Motor neuron (in vitro differentiated cells): Measurements from ENCODE around the gene ANO6. TPM values are rescaled to one million over a fixed set of nuclear protein-coding genes. Genes with fewer than 3 reads are reported as not detected.
"Not testable (repeated sequence)": the region's sequence is repeated elsewhere in the genome, so short reads cannot be mapped to it uniquely, and the experiment has no call there.

Source experiments
- ATAC-seq, 8 experiments: fragments of 200-7000 bp; cut with Tn5 transposase; replicated peaks in 6 of 8; 2 replicates each; pipeline ENCODE4 v1.8.0; 2021; ENCODE audit warnings: mild to moderate bottlenecking in 8 of 8, moderate library complexity in 8 of 8
- H3K27ac ChIP-seq, 2 donors: fragments of 250-450 bp; sonication (Bioruptor Pico); 2 replicates each; pipeline ENCODE4 v1.9.0; 2021; ENCODE audit warnings: antibody characterized with exemption in 2 of 2, mild to moderate bottlenecking in 2 of 2, moderate library complexity in 1 of 2
- H3K4me1 ChIP-seq, 2 donors: fragments of 250-450 bp; sonication (Bioruptor Pico); replicated peaks in 1 of 2; 2 replicates each; pipeline ENCODE4 v1.6.1; 2021; ENCODE audit warnings: antibody characterized with exemption in 2 of 2, mild to moderate bottlenecking in 2 of 2, moderate library complexity in 1 of 2
- H3K4me3 ChIP-seq, 5 donors: fragments of 250-450 bp; sonication (Bioruptor Pico); 2 replicates each; pipeline ENCODE4 v1.9.0; 2021; ENCODE audit warnings: antibody characterized with exemption in 5 of 5, mild to moderate bottlenecking in 5 of 5, moderate library complexity in 4 of 5
- WGBS, 10 experiments: fragments of 450-650 bp; shearing (Covaris generic); methylation state at CpG; one replicate each; pipeline ENCODE4 v1.0.0; 2022; 5-methylcytosine and 5-hydroxymethylcytosine counted together
- in situ Hi-C, 9 experiments: fragments of 400-800 bp; cut with MboI; loops; one replicate each; pipeline ENCODE4 v1.15.0; 2021; ENCODE audit warnings: low sequenced_read_pairs in 9 of 9, low pct_unique_long_range_greater_than_20kb in 2 of 9; ENCODE audit not compliant: unreplicated experiment in 9 of 9
- total RNA-seq, 8 experiments: library from RNA; unstranded; fragments of 300-600 nt; gene quantifications; 2 replicates each; pipeline versions ENCODE4 v1.2.3 to v1.2.4, GENCODE V29; 2022

Gene ANO6
- total RNA-seq, 8 experiments from 2014 or later = 13.2 to 64.7 (median 27.4) TPM

DNA sequence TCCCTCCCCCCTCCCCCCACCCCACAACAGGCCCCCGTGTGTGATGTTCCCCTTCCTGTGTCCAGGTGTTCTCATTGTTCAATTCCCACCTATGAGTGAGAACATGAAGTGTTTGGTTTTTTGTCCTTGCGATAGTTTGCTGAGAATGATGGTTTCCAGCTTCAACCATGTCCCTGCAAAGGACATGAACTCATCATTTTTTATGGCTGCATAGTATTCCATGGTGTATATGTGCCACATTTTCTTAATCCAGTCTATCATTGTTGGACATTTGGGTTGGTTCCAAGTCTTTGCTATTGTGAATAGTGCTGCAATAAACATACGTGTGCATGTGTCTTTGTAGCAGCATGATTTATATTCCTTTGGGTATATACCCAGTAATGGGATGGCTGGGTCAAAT, 101.4 kb downstream of the ANO6 start:
- no CpG with 5 or more reads among the region's 3 CpGs for WGBS, 10 experiments

DNA sequence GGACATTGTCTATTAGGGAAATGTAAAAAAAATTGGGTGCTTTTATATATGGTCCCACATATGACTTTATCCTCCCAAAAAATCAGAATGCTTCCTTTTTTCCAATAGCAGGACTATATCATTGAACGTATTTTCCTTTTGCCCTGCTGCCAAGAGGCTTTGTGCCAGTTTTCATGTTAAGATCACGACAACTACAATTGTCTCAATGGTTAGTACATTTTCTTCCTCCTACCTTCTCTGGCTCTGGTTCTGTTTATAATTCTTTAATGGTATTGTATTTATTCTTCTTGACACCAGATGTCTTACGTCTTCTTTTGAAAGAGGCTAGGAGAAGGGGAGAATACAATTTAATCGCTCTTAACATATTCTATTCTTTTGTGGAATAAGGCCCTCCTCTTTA, 106.9 kb downstream of the ANO6 start:
- ATAC-seq = no peak
- no peak overlapping the region for H3K27ac ChIP-seq
- H3K4me3 ChIP-seq = no peak overlapping the region
- WGBS, 10 experiments = 61 to 100% (median 93%) methylated on average over 1 to 4 of the region's 4 CpGs
- H3K4me1 ChIP-seq = no peaks in the 10 kb centered on the region
- in situ Hi-C loops = no loop called here

More for the DNA sequence above, 101.4 kb downstream of the ANO6 start:
- in situ Hi-C loops, H3K4me3 ChIP-seq, H3K4me1 ChIP-seq, ATAC-seq, H3K27ac ChIP-seq: not testable (repeated sequence)

- H3K27ac ChIP-seq = no peak overlapping the region
- H3K4me1 ChIP-seq = no peaks in the 10 kb centered on the region
- peak in 5 of 8 experiments; percentile 33 to 99 (median 46) for ATAC-seq
- WGBS, 10 experiments = 14 to 100% (median 75%) methylated on average over 1 to 4 of the region's 4 CpGs; no CpG with 5 or more reads in 2 of the 10 experiments
- H3K4me3 ChIP-seq = no peak overlapping the region
- in situ Hi-C loops = no loop called here
These were observed 108.5 kb downstream of the ANO6 start for GRCh38 chr12:45324391-45324790.

DNA sequence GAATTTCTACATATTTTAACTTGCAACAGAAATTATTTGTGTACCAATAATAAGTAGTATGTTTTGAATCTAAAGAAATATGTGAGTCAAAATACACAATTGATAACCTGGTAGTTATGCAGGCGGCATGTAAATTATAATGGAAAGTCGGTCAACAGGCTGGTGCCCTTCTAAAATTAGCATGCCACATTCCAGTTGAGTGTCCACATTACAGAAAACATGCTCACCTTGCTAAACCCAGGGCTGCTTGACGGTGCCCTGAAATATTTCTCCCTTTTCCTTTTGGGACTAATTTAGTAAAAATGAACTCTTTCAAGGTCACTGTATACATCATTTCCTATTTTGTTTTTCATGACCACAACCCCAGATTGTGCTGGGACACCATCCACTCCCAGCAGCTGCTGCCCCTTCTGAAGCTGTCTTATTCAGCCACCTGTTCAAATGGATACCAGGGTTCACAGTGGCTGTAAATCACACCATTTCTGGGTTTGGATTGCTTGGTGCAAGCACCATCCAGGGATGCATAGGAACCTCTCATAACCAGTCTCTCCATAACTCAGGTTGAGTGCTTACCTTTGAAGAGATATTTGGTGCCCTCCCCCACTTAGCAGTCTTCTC, 110.6 kb downstream of the ANO6 start:
- Histone ChIP-seq H3K27ac (no peak overlapping the region), H3K4me3 (no peak overlapping the region), H3K4me1 (peaks cover 0 to 5% of the 10 kb centered on the region in 2 donors)
- ATAC-seq = no peak
- in situ Hi-C loops = no loop called here
- 84 to 100% (median 98%) methylated on average over 1 to 3 of the region's 3 CpGs; no CpG with 5 or more reads in 4 of the 10 experiments for WGBS, 10 experiments

- H3K27ac ChIP-seq = no peak overlapping the region
- WGBS, 10 experiments = 83 to 100% (median 98%) methylated on average over 1 to 2 of the region's 2 CpGs
- peaks cover 0 to 5% of the 10 kb centered on the region in 2 donors for H3K4me1 ChIP-seq
- H3K4me3 ChIP-seq = no peak overlapping the region
- in situ Hi-C loops = no loop called here
- no peak for ATAC-seq
These were observed 112.0 kb downstream of the ANO6 start for GRCh38 chr12:45327823-45328383.

GRCh38 chr12:45329238-45329637, 113.3 kb downstream of the ANO6 start:
- 83 to 100% (median 100%) methylated on average over 1 of the region's 1 CpG; no CpG with 5 or more reads in 4 of the 10 experiments for WGBS, 10 experiments
- no peak for ATAC-seq
- in situ Hi-C loops = no loop called here

DNA sequence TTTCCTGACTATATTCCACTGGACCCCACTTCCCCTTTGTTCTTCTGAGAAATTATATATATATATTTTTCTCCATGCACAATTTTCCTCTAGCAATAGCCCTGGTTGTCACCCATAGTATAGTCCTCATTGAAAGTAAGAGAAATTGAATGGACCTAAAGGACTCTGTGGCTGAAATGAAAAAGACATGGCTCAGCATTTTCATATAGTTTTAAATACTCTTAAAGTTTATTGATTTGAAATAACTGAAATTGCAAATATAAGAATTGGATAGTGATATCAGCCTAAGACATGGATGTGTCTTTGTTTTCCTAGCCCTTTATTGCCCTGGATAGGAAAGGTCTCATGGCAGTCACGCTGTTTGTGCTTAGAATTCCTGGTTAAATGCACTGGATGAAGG, 113.8 kb downstream of the ANO6 start:
- 75 to 100% (median 100%) methylated on average over 1 of the region's 1 CpG; no CpG with 5 or more reads in 2 of the 10 experiments for WGBS, 10 experiments
- no peak for ATAC-seq
- Histone ChIP-seq H3K4me3 (no peak overlapping the region), H3K27ac (no peak overlapping the region), H3K4me1 (peaks cover 0 to 5% of the 10 kb centered on the region in 2 donors)
- in situ Hi-C loops = no loop called here

More at GRCh38 chr12:45329238-45329637, 113.3 kb downstream of the ANO6 start:
- H3K27ac ChIP-seq = no peak overlapping the region
- no peak overlapping the region for H3K4me3 ChIP-seq
- H3K4me1 ChIP-seq = peaks cover 0 to 5% of the 10 kb centered on the region in 2 donors

GRCh38 chr12:45331552-45331951, 115.7 kb downstream of the ANO6 start:
- H3K4me1 ChIP-seq = peaks cover 0 to 5% of the 10 kb centered on the region in 2 donors
- 14 to 94% (median 55%) methylated on average over 1 to 2 of the region's 2 CpGs for WGBS, 10 experiments
- ATAC-seq = no peak
- H3K27ac ChIP-seq = no peak overlapping the region
- in situ Hi-C loops = no loop called here
- no peak overlapping the region for H3K4me3 ChIP-seq

- Histone ChIP-seq H3K4me3 (no peak overlapping the region), H3K4me1 (peaks cover 0 to 5% of the 10 kb centered on the region in 2 donors), H3K27ac (no peak overlapping the region)
- no peak for ATAC-seq
- 60 to 100% (median 83%) methylated on average over 1 of the region's 1 CpG; no CpG with 5 or more reads in 1 of the 10 experiments for WGBS, 10 experiments
- in situ Hi-C loops = no loop called here
These were observed 118.5 kb downstream of the ANO6 start for GRCh38 chr12:45334396-45334795.

DNA sequence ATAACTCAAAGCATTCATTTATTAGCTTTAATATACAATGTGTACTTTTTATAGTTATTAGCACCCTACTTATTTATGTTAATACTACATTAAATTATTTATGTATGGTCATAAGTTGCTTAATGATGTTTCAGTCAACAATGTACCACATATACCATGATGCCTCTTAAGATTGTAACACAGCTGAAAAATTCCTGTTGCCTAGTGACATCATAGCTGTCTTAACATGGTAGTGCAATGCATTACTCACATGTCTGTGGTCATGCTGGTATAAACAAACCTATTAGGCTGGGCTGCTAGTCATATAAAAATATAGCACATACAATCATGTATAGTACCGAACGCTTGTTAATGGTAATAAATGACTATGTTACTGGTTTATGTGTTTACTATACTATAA, 120.4 kb downstream of the ANO6 start:
- no peak overlapping the region for H3K4me3 ChIP-seq
- peak in 7 of 8 experiments; percentile 19 to 89 (median 62) for ATAC-seq

DNA sequence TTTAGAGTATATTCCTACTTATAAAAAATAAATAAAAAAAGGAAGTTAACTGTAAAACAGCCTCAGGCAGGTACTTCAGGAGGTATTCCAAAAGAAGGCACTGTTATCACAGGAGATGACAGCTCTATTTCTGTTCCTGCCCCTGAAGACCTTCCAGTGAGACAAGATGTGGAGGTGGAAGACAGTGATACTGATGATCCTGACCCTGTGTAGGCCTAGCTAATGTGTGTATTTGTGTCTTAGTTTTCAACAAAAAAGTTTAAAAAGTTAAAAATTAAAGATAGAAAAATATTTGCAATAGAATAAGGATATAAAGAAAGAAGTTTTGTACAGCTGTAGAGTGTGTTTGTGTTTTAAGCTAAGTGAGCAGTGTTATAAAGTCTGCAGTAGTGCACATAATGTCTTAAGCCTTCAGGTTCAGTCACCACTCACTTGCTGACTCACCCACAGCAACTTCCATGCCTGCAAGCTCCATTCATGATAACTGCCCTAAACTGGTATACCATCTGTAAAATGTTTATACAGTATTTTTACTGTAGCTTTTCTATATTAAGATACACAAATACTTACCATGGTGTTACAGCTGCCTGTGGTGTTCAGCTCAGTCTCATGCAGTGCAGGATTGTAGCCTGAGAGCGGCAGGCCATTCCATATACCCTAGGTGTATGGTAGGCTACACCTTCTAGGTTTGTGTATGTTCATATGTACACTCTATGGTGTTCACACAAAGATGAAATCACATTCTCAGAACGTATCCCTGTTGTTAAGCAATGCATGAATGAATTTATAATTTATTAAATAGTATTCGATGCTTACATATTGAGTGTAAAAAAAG, 121.1 kb downstream of the ANO6 start:
- ATAC-seq = peak; percentile 82 to 96 (median 92)
- no peak overlapping the region for H3K4me3 ChIP-seq
- H3K4me1 ChIP-seq = peaks cover 0 to 10% of the 10 kb centered on the region in 2 donors
- 67 to 100% (median 94%) methylated on average over 1 to 3 of the region's 3 CpGs; no CpG with 5 or more reads in 1 of the 10 experiments for WGBS, 10 experiments
- H3K27ac ChIP-seq = no peak overlapping the region
- in situ Hi-C loops = no loop called here

More for the DNA sequence above, 120.4 kb downstream of the ANO6 start:
- in situ Hi-C loops = no loop called here
- Histone ChIP-seq H3K4me1 (peaks cover 0 to 10% of the 10 kb centered on the region in 2 donors), H3K27ac (no peak overlapping the region)
- WGBS, 10 experiments = 0 to 100% (median 83%) methylated on average over 2 of the region's 2 CpGs; no CpG with 5 or more reads in 3 of the 10 experiments

DNA sequence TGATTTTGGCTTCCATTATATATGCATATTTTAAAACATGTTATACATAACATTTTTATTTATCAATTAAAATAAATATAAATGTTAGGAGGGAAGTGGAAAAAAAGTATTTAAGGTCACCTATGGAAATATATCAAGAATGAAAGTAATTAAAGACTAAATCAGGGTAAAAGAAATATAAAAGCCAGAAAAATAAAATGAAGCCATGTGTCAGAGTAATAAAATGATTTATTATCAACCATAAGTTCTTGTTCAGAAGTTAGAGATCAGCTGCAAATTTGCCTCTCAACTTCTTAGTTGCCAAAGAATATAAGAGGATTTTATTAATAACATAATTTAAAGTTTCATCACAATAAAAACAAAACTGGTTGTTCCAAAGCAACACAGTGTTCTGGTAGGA, 121.9 kb downstream of the ANO6 start:
- ATAC-seq = no peak
- in situ Hi-C loops = no loop called here

DNA sequence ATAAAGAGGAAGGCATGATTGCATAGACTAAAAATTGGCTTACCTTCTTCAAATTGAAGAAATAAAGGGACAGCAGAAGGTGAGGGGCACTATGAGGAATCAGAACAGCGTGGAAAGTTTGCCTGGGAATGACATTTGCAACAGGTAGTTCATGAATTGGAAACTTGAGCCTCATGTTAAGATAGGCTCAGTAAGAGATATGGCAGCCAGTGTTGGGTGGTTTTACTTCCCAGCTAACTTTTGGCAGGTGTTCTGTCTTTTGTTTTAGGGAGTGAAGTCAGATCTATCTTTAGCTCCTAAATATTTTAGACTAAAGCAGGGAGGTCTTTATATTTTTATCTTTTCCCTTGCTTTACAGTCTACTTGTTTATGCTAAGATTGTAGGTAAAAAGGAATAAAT, 122.4 kb downstream of the ANO6 start:
- 88 to 100% (median 100%) methylated on average over 1 of the region's 1 CpG; no CpG with 5 or more reads in 1 of the 10 experiments for WGBS, 10 experiments
- Histone ChIP-seq H3K4me3 (no peak overlapping the region), H3K4me1 (peaks cover 0 to 10% of the 10 kb centered on the region in 2 donors), H3K27ac (no peak overlapping the region)
- in situ Hi-C loops = no loop called here
- ATAC-seq = no peak

More for the DNA sequence above, 121.9 kb downstream of the ANO6 start:
- H3K27ac ChIP-seq = no peak overlapping the region
- H3K4me3 ChIP-seq = no peak overlapping the region
- peaks cover 0 to 10% of the 10 kb centered on the region in 2 donors for H3K4me1 ChIP-seq
